ENCODE measurements around the gene GJD3.

GRCh38 chr17:40331743-40332641 lies 32.5 kb downstream of the GJD3 start:
- no peak for TF ChIP-seq POLR2AphosphoS5 (IDR thresholded peaks at IDR 0.05; ENCODE audit: low read depth, low read length)
- no peak for TF ChIP-seq TAF1 (IDR thresholded peaks at IDR 0.05; ENCODE audit: borderline replicate concordance, insufficient read depth, low read length)
- no peak for TF ChIP-seq SIN3A (IDR thresholded peaks at IDR 0.05; ENCODE audit: borderline replicate concordance, insufficient read depth, low read length)
